GM23338 (cell line): Measurements from ENCODE around the gene NFIA.
A peak's percentile ranks its signal among the peaks of the same experiment; 100 is the strongest.

Experiments
- CTCF ChIP-seq, 2 experiments: fragments of 200-600 bp in 1 of 2; sonication (generic) in 1 of 2; conservative IDR thresholded peaks; 2 replicates each; pipeline versions ENCODE4 v1.5.1 to v1.6.1; 2016 to 2017; ENCODE audit warnings: antibody characterized with exemption in 2 of 2, low read depth in 2 of 2, mild to moderate bottlenecking in 2 of 2, moderate library complexity in 1 of 2
- EZH2 ChIP-seq: fragments of 200-600 bp; sonication (generic); IDR thresholded peaks from one replicate; pipeline ENCODE4 v1.8.0; 2017; ENCODE audit warnings: antibody characterized with exemption, mild to moderate bottlenecking, low read depth; ENCODE audit not compliant: unreplicated experiment
- EZH2phosphoT487 ChIP-seq: fragments of 200-600 bp; sonication (generic); IDR thresholded peaks from one replicate; pipeline ENCODE4 v1.8.1; 2018; ENCODE audit warnings: antibody characterized with exemption; ENCODE audit not compliant: unreplicated experiment
- JUNB ChIP-seq: IDR thresholded peaks from one replicate; pipeline ENCODE4 v1.6.1; 2016; ENCODE audit warnings: antibody characterized with exemption; ENCODE audit not compliant: unreplicated experiment
- NANOG ChIP-seq: IDR thresholded peaks from 2 replicates; pipeline ENCODE4 v1.6.1; 2016; ENCODE audit warnings: antibody characterized with exemption, borderline replicate concordance
- REST ChIP-seq: IDR thresholded peaks from one replicate; pipeline ENCODE4 v1.6.1; 2018; ENCODE audit warnings: antibody characterized with exemption; ENCODE audit not compliant: unreplicated experiment
- ZNF331 ChIP-seq: fragments of 250-450 bp; sonication (Bioruptor Pico); IDR thresholded peaks from 2 replicates; pipeline ENCODE4 v1.5.0; 2020; ENCODE audit warnings: low read depth, mild to moderate bottlenecking, moderate library complexity

GRCh38 chr1:61079898-61080336 lies 2.4 kb upstream of the NFIA start:
- peak; percentile 42 to 44 for TF ChIP-seq CTCF (conservative IDR thresholded peaks at IDR 0.05; ENCODE audit: low read depth in 2 of 2)
- no peak for TF ChIP-seq EZH2
- TF ChIP-seq REST, result no peak
- TF ChIP-seq EZH2phosphoT487, result no peak
- no peak for TF ChIP-seq ZNF331 (CRISPR knock-in tag)
- TF ChIP-seq NANOG, result no peak
- TF ChIP-seq JUNB, result no peak
